Endothelial cell (in vitro differentiated cells): Measurements from ENCODE around the gene ANO4. TPM values are rescaled to one million over a fixed set of nuclear protein-coding genes. Genes with fewer than 3 reads are reported as not detected.

Experiments
- DNase-seq: peaks from one replicate; pipeline ENCODE4 v3.0.0; 2021; ENCODE audit warnings: low spot score
- H3K27ac Mint-ChIP-seq: one replicate; pipeline ENCODE4 v1.8.0; 2021; ENCODE audit warnings: mixed read lengths, inconsistent platforms; ENCODE audit not compliant: unreplicated experiment
- H3K27me3 Mint-ChIP-seq: one replicate; pipeline ENCODE4 v1.8.0; 2021; ENCODE audit warnings: mild to moderate bottlenecking, moderate library complexity, mixed read lengths, inconsistent platforms; ENCODE audit not compliant: unreplicated experiment
- H3K36me3 Mint-ChIP-seq: one replicate; pipeline ENCODE4 v1.8.0; 2021; ENCODE audit warnings: mild to moderate bottlenecking, low read depth, mixed read lengths, inconsistent platforms; ENCODE audit not compliant: unreplicated experiment
- H3K4me1 Mint-ChIP-seq: one replicate; pipeline ENCODE4 v1.8.0; 2021; ENCODE audit warnings: mild to moderate bottlenecking, mixed read lengths, inconsistent platforms; ENCODE audit not compliant: unreplicated experiment
- H3K4me3 Mint-ChIP-seq: one replicate; pipeline ENCODE4 v1.8.0; 2021; ENCODE audit warnings: mild to moderate bottlenecking, mixed read lengths, inconsistent platforms; ENCODE audit not compliant: unreplicated experiment
- H3K9me3 Mint-ChIP-seq: one replicate; pipeline ENCODE4 v1.8.0; 2021; ENCODE audit warnings: mixed read lengths, inconsistent platforms; ENCODE audit not compliant: unreplicated experiment
- CTCF ChIP-seq: fragments of 200-600 bp; sonication (generic); IDR thresholded peaks from one replicate; pipeline ENCODE4 v1.5.0; 2021; ENCODE audit warnings: antibody characterized with exemption; ENCODE audit not compliant: unreplicated experiment
- total RNA-seq: library from RNA; stranded (reverse); fragmentation: NEBNext Ultra II Directional; extraction: Animal tissue kit (Norgen Biotek cat#: 25700); gene quantifications from one replicate; pipeline ENCODE4 v1.2.1, GENCODE V29; 2021; ENCODE audit not compliant: unreplicated experiment

ANO4 gene
- total RNA-seq, 1 donor from 2014 or later, result 1.1 TPM

- H3K4me1 Mint-ChIP-seq, result no peaks in the 10 kb centered on the region
- DNase-seq, result no peak
- no peak overlapping the region for H3K27ac Mint-ChIP-seq
- H3K27me3 Mint-ChIP-seq, result no peaks in the 10 kb centered on the region
- H3K36me3 Mint-ChIP-seq, result no peaks in the 10 kb centered on the region
- no peak for TF ChIP-seq CTCF
- no peak overlapping the region for H3K4me3 Mint-ChIP-seq
- no peaks in the 10 kb centered on the region for H3K9me3 Mint-ChIP-seq
These were observed 168.8 kb downstream of the ANO4 start for GRCh38 chr12:100963381-100963780.

GRCh38 chr12:100964028-100964427 lies 169.5 kb downstream of the ANO4 start:
- DNase-seq, result no peak
- no peak overlapping the region for H3K4me3 Mint-ChIP-seq
- no peaks in the 10 kb centered on the region for H3K9me3 Mint-ChIP-seq
- H3K27ac Mint-ChIP-seq, result no peak overlapping the region
- no peaks in the 10 kb centered on the region for H3K4me1 Mint-ChIP-seq
- no peak for TF ChIP-seq CTCF
- H3K36me3 Mint-ChIP-seq, result no peaks in the 10 kb centered on the region
- no peaks in the 10 kb centered on the region for H3K27me3 Mint-ChIP-seq

- Mint-ChIP-seq H3K9me3 (no peaks in the 10 kb centered on the region), H3K27ac (no peak overlapping the region), H3K27me3 (no peaks in the 10 kb centered on the region), H3K4me1 (no peaks in the 10 kb centered on the region), H3K36me3 (no peaks in the 10 kb centered on the region), H3K4me3 (no peak overlapping the region)
- TF ChIP-seq CTCF, result no peak
- DNase-seq, result no peak
These were observed 172.6 kb downstream of the ANO4 start for GRCh38 chr12:100967189-100967588.

- Mint-ChIP-seq H3K4me1 (no peaks in the 10 kb centered on the region), H3K27ac (no peak overlapping the region), H3K4me3 (no peak overlapping the region), H3K27me3 (no peaks in the 10 kb centered on the region), H3K36me3 (no peaks in the 10 kb centered on the region), H3K9me3 (no peaks in the 10 kb centered on the region)
- no peak for TF ChIP-seq CTCF
- no peak for DNase-seq
These were observed 176.3 kb downstream of the ANO4 start for GRCh38 chr12:100970894-100971293.

DNA sequence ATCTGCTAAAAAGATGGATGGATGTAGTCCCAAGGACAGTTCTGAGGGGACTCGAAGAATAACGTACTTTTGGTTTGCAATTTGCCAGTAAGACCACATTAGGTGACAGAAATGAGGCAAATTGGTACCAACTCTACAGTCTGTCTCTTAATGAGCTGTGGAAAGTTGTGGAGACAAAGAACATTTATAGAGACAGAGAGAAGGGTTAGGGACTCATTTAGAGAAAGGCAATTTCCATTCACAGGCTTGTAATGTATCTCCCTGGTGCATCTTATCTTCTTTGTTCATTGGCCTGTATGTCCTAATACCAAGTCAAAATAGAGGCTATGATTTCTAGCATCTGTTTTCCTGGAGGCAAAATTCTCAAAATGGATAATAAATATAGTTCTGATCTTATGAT lies 177.5 kb downstream of the ANO4 start:
- Mint-ChIP-seq H3K27ac (no peak overlapping the region), H3K36me3 (no peaks in the 10 kb centered on the region), H3K9me3 (no peaks in the 10 kb centered on the region), H3K4me1 (no peaks in the 10 kb centered on the region), H3K4me3 (no peak overlapping the region), H3K27me3 (peaks cover 1% of the 10 kb centered on the region)
- no peak for DNase-seq
- TF ChIP-seq CTCF, result no peak
